HG03060 (cell line): ENCODE results near the gene TMEM158.

Experiments
- ATAC-seq: cut with Tn5 transposase; IDR thresholded peaks from one replicate; pipeline ENCODE4 v1.9.1; 2021; ENCODE audit warnings: low read depth, moderate number of reproducible peaks; ENCODE audit not compliant: unreplicated experiment

The TMEM158 gene

GRCh38 chr3:45207446-45207845 lies 18.6 kb downstream of the TMEM158 start:
- ATAC-seq = no peak

- ATAC-seq = no peak
These were observed 21.0 kb downstream of the TMEM158 start for GRCh38 chr3:45205126-45205525.

GRCh38 chr3:45204136-45204535 lies 22.0 kb downstream of the TMEM158 start:
- no peak for ATAC-seq

- ATAC-seq = no peak
These were observed 26.0 kb downstream of the TMEM158 start for GRCh38 chr3:45199837-45200648.

GRCh38 chr3:45198264-45199260 lies 27.5 kb downstream of the TMEM158 start:
- ATAC-seq = no peak

- ATAC-seq = no peak
These were observed 31.3 kb downstream of the TMEM158 start for GRCh38 chr3:45194791-45195190.

GRCh38 chr3:45191924-45192417 lies 34.1 kb downstream of the TMEM158 start:
- no peak for ATAC-seq

GRCh38 chr3:45191424-45191823 lies 34.7 kb downstream of the TMEM158 start:
- ATAC-seq = no peak

GRCh38 chr3:45188719-45189659 lies 37.1 kb downstream of the TMEM158 start:
- no peak for ATAC-seq

GRCh38 chr3:45187694-45188141 lies 38.4 kb downstream of the TMEM158 start:
- no peak for ATAC-seq

- no peak for ATAC-seq
These were observed 39.2 kb downstream of the TMEM158 start for GRCh38 chr3:45186871-45187270.

- no peak for ATAC-seq
These were observed 40.6 kb downstream of the TMEM158 start for GRCh38 chr3:45185461-45185860.

- no peak for ATAC-seq
These were observed 41.0 kb downstream of the TMEM158 start for GRCh38 chr3:45185052-45185451.

GRCh38 chr3:45183872-45184262 lies 42.2 kb downstream of the TMEM158 start:
- no peak for ATAC-seq

GRCh38 chr3:45182915-45183871 lies 42.9 kb downstream of the TMEM158 start:
- no peak for ATAC-seq

GRCh38 chr3:45181496-45181895 lies 44.6 kb downstream of the TMEM158 start:
- no peak for ATAC-seq

- no peak for ATAC-seq
These were observed 45.2 kb downstream of the TMEM158 start for GRCh38 chr3:45180899-45181298.

- ATAC-seq = no peak
These were observed 46.0 kb downstream of the TMEM158 start for GRCh38 chr3:45180051-45180450.

- no peak for ATAC-seq
These were observed 46.9 kb downstream of the TMEM158 start for GRCh38 chr3:45179163-45179562.
